ENCODE measurements around the gene CLDN14.
A peak's percentile ranks its signal among the peaks of the same experiment; 100 is the strongest.

The CLDN14 gene

DNA sequence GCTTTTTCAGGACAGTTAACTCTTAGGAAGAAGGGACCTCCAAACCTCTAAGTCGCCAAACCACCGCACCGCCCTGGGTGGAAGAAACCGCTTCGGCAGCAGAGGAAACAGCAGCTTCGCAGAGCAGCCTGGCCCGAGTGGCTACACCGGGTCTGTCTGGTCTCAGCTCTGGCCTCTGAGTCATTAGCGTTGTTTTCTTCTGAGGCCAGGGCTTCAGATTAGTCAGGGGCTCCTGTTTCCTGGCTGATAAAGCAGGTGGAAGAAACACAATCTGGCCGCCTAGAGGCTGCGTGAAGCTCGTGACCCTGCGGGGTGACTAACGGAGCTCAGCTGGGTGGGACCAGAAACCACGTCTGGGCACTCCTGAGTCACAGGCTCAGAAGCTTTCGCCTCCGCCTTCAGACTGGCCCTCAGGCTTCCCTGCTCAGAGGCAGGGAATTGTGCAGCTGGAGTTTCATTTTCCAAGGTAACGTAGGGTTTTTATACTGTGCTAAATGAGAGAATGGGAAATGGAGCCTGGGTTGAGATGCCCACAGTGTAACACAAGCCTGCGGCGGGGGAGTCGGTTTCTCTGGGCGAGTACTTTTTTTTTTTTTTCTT is 49.9 kb downstream of the CLDN14 start:
- DNase-seq, result peak; percentile 74

DNA sequence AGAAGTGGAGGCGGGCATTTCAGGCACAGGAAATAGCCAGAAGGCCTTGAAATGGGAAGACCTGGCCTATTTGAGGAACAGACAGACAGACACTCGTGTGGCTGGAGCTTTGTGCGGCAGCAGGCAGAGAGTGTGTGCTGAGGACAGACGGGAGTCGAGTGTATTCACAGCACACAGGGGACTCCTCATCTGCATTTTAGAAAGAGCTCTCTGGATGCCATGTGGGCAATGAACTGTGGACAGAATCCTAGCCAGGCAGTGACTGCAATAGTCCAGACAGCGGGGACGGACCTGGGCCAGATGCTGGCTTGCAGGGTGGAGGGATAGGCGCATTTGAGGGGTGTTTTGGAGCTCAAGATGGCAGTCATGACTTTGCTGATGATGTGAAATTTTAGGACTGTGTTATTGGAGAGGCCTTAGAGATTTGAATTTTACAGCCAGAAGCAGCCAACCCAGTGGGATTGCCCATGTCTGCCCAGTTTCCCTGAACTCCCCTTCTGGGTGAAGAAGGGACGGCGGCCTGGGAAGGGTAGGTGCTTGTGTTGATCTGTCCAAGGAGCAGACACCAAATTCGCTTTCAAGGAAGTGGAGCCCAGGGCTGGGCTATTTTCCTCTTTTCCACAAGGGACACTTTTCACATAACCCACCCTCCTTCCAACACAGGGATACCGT is 51.0 kb downstream of the CLDN14 start:
- DNase-seq, result no peak

DNA sequence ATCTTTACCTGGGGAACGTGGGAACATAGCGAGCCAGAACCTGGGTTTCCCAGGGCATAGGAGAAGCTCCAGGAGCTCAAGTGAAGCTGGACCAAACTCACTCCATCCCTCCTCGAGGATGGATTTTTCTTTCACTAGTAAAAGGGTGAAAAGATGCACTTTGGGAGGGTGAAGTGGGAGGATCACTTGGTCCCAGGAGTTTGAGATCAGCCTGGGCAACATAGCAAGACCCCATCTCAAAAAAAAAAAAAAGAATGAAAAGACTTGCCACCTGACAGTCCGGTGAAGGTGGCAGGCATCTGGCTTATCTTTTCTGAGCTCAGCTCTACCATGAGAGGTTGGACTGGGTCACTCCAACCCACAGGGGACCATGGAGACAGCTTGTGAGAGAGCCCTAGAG is 52.4 kb downstream of the CLDN14 start:
- no peak for DNase-seq

DNA sequence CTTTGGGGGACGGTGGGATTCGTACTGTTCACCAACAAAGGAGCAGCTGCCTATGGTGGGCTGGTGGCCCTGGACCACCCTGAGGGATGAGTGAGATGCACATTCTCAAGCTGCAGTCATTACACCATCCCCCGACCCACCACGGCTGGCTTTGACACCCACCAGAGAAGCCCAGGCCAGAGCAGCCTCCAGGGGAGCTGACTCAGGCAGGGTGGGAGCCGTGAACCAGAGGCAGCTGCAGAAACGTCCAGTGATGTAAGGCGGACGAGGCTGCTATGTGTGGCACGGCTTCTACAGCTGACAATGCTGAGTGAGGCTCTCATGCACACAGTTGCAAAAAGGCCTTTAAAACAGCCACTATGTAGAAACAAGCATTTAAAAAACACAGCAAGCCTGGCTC is 54.6 kb downstream of the CLDN14 start:
- DNase-seq, result no peak

DNA sequence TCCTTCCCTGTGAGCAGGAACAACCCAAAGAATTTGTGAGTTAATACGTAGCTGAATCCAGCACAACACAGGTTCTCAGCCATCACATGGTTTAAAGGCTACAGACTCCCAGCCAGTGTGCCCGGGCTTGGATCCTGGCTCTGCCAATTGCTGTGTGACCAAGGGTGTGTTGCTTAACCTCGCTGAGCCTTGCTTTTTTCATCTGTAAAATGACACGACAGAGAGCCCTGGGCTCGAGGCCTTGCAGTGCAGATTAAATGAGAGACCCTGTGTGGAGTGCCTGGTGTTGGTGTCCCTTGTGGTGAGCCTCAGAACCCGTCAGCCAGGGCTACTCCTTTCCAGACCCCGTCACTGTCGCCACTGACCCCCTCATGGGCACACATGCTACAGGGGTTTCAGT is 55.3 kb downstream of the CLDN14 start:
- DNase-seq, result no peak

DNA sequence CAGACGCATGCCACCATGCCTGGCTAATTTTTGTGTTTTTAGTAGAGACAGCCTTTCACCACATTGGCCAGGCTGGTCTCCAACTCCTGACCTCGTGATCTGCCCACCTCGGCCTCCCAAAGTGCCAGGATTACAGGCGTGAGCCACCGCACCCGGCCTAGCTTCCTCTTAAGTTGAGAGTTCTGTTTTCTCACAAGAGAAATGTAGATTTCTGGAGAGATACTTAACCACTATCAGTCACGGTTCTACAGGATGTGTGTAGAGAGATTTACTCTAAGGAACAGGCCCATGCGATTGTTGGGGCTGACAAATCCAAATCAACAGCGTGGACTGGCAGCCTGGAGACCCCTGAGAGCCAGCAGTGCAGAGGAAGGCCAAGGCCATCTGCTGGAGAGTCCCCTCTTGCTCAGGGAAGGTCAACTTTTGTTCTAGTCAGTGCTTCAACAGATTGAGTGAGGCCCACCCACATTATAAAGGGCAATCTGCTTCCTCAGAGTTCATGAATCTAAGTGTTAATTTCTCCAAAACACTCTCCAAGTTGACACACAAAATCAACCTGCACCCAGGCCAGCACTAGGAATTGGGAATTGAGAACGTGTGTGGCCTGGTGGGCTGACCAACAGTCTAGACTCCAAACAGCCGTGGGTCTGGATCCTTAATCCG is 56.0 kb downstream of the CLDN14 start:
- no peak for DNase-seq

DNA sequence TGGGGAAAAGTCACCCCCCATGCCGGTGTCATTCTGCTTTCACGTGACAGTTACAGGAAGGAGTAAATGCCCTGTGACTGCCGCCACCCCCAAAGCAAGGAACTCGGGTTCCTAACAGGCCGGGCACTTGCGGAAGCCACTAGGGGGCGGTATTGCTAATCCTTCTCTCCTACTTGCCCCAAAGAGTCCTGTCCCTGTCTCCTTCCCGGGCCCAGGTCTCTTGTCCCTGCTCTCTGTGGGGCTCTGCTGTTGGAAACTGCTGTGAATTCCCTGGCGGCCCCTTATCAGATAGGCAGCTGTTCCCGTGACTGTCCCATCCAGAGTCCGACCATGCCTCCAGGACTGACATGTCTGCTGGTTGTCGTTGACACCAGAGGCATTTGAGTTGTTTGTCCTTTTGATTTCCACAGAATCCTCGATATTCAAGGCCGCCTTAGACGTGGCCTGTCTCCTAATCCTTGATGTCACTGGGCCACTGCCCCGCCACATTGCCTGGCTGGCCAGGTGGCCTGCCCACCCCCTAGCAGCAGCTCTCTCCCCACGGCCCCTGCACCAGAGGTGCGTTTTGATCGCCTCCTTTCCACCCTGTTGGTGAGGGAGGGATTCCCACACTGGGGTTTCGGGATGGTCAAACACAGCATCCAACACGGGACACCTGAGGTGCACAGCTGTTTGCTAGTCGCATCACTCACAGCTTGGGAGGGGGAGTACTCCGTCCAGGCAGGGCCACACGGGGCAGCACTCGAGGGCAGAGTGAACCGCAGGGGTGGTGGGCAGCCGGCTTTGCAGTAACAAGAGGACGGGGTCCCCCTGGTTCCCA is 57.4 kb downstream of the CLDN14 start:
- DNase-seq, result peak; percentile 75

DNA sequence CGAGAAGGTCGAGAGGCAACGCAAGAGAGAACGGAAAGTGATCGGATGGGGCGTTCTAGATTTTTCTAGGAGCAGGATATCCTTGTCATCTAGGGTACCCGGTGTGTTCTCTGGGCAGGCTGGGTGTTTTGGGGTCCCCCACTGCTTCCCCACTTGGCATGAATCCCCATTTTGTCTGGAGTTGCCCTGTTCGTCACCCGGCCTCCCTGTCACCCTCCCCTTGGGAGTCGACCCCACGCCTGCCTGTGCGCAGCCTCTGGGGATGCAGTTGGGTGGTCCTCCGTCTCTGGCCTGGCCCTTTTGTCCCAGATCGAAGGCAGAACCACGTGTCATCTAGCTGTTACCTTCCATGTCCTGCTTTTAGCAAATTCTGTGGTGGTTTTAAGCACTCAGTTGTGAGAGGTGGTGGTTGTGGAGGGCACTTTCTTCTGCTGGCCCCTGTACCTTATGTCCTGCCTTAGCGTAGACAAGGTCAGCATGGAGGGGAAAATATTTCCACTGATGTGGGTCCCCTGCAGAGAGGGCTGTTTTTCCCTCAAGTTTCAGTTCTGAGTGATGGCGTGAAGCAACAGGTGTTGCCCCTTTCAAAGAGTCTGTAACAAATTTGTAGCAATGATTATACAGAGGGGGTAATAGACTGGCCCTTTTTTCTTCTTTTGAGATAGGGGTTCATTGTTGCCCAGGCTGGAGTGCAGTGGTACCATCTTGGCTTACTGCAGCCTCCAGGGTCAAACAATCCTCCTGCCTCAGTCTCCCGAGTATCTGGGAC is 59.2 kb downstream of the CLDN14 start:
- DNase-seq, result no peak

DNA sequence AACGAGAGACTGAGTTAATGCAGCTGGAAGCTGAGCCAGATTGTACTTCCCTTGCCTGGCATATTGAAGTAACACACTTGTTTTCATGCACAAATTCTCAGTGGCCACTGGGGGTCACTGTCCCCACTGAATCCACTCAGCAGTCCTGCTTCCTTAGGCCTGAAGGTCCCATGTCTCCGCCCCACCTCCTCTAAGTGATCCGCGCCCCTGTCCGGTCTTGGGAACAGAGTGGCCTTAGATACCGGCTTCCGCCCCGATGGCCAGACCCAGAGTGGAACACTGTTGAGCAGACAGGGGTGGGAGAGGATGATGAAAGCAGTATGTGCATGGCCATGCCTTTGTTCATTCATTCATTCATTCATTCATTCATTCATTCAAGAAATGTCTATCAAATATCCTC is 59.9 kb downstream of the CLDN14 start:
- DNase-seq, result peak; percentile 84

DNA sequence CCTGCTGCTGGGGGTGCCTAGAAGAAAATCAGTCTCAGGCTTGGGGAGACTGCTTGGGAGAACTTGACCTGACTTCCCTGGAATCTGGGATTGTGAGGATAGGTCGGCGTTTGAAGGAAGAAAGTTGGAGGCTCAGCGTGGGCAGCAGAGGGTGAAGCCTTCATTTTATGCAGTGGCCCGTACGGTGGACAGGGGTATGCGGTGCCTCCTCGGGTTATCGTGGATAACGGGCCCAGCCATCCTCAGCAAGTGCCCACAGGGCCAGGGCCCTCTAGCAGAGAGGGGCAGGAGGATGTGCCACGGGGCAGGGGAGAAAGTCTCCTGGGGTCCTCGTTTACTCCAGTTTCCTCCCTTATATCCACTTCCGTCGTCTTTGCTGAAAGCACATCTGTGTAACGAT is 60.7 kb downstream of the CLDN14 start:
- DNase-seq, result no peak

DNA sequence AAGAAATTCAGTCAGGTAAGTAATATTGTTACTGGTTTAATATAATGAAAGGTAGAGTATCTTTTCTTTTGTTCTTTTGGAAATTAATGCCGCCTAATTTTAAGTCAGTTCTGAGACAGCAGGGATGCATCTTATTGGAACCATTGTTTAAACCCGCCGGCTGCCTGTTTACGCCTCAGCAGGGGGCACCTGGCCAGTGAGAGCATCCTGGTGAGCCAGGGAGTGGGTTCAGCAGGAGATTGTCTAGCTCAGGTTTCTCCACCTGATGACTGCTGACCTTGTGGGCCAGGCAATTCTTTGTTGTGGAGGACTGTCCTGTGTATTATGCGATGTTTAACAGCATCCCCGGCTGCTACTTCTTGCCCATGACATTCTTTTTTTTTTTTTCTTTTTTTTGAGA is 64.5 kb downstream of the CLDN14 start:
- DNase-seq, result no peak

DNA sequence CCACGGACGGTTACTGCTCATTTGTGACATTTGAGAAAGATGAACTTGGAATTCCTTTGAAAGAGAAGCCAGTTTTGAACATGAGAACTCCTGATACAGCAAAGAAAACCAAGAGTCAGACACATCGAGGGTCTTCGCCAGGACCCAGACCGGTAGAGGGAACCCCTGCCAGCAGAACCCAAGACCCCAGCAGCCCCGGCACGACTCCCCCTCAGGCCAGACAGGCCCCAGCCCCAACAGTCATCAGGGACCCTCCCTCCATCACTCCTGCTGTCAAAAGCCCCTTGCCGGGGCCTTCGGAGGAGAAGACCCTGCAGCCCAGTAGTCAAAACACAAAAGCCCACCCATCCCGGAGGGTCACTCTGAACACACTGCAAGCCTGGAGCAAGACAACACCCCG is 67.0 kb downstream of the CLDN14 start:
- DNase-seq, result no peak

DNA sequence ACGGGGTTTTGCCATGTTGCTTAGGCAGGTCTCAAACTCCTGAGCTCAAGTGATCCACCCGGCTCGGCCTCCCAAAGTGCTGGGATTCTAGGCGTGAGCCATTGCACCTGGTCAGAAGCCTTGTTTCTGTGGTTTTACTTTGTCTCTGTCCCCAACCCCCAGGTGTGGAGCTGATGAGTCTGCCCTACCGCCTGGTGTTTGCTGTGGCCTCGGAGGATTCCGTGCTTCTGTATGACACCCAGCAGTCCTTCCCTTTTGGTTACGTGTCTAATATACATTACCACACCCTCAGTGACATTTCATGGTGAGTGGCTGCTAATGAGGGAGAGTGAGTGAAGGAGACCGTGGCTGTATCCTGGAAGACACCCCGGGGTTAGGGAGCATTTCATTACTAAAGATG is 68.6 kb downstream of the CLDN14 start:
- no peak for DNase-seq

Measured in NCI-H82 (cell line).